ENCODE data around the gene DTL.

DNA sequence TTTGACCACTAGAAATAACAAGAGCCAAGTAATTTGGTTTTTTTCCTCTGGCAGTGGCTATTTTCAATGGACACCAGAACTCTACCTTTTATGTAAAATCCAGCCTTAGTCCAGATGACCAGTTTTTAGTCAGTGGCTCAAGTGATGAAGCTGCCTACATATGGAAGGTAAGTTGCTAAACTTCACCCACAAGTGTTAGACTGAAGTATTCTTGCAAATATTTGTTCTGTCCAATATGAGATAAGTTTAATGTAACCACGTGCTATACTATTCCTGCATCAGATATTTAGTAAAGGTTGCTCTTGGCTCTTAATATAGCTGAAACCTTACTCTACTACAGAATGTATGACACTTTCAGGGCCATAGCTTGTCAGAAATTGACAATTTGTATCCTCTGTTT is 36.5 kb downstream of the DTL start:
- TF ChIP-seq, protein P1, sequence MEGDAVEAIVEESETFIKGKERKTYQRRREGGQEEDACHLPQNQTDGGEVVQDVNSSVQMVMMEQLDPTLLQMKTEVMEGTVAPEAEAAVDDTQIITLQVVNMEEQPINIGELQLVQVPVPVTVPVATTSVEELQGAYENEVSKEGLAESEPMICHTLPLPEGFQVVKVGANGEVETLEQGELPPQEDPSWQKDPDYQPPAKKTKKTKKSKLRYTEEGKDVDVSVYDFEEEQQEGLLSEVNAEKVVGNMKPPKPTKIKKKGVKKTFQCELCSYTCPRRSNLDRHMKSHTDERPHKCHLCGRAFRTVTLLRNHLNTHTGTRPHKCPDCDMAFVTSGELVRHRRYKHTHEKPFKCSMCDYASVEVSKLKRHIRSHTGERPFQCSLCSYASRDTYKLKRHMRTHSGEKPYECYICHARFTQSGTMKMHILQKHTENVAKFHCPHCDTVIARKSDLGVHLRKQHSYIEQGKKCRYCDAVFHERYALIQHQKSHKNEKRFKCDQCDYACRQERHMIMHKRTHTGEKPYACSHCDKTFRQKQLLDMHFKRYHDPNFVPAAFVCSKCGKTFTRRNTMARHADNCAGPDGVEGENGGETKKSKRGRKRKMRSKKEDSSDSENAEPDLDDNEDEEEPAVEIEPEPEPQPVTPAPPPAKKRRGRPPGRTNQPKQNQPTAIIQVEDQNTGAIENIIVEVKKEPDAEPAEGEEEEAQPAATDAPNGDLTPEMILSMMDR (conservative IDR thresholded peaks at IDR 0.05) = no peak
- no peak for TF ChIP-seq ZFX (IDR thresholded peaks at IDR 0.05)
